Mucosa of descending colon (tissue), 3 donors: Measurements from ENCODE around the gene FAM186B. TPM values are rescaled to one million over a fixed set of nuclear protein-coding genes. Genes with fewer than 3 reads are reported as not detected.
"Not testable (repeated sequence)": the region's sequence is repeated elsewhere in the genome, so short reads cannot be mapped to it uniquely, and the experiment has no call there.

ENCODE experiments used
- ATAC-seq: fragments of 200-7000 bp; cut with Tn5 transposase; one replicate; pipeline ENCODE4 v1.9.1; 2020; ENCODE audit warnings: mild to moderate bottlenecking, moderate library complexity
- DNase-seq, 3 donors: peaks; one replicate each; pipeline ENCODE4 v3.0.0-alpha.2; 2020
- H3K36me3 ChIP-seq: fragments of 200-600 bp; one replicate; pipeline ENCODE4 v1.8.0; 2021; ENCODE audit warnings: low read depth, mild to moderate bottlenecking
- H3K4me1 ChIP-seq: fragments of 200-600 bp; one replicate; pipeline ENCODE4 v1.8.0; 2021; ENCODE audit warnings: low read depth, mild to moderate bottlenecking
- H3K4me3 ChIP-seq: fragments of 200-600 bp; one replicate; pipeline ENCODE4 v1.8.0; 2021; ENCODE audit warnings: mild to moderate bottlenecking
- H3K9me3 ChIP-seq: fragments of 200-600 bp; one replicate; pipeline ENCODE4 v1.8.0; 2021; ENCODE audit warnings: mild to moderate bottlenecking
- intact Hi-C, 2 donors: fragments of 100-400 bp; cut with DNase I in 1 of 2; cut with micrococcal nuclease in 1 of 2; formaldehyde crosslinking; loops; one replicate each; pipeline versions ENCODE4 v1.11.0 to v1.11.1; 2022; cut with DNase I, micrococcal nuclease
- total RNA-seq, 3 donors: library from RNA; stranded (reverse); fragmentation: NEBNext Ultra II Directional in 2 of 3; extraction: Animal tissue kit (Norgen Biotek cat#: 25700) in 2 of 3; gene quantifications; one replicate each; pipeline versions ENCODE4 v1.2.1 to v1.2.4, GENCODE V29; 2021 to 2023
- TF ChIP-seq, protein P1 (sequence below): fragments of 200-600 bp; IDR thresholded peaks from one replicate; pipeline ENCODE4 v1.8.0; 2022; ENCODE audit warnings: antibody characterized with exemption, mild to moderate bottlenecking
- donor health status: DM: no; HTN: no; CAD: no; lungs with moderate emphysema.
- donor health status: DM: no; HTN: no; CAD: no.
- donor health status: DM: no; HTN: yes; CAD: no.

FAM186B gene
- total RNA-seq, 3 donors from 2014 or later = 0.35 to 0.63 (median 0.39) TPM

DNA sequence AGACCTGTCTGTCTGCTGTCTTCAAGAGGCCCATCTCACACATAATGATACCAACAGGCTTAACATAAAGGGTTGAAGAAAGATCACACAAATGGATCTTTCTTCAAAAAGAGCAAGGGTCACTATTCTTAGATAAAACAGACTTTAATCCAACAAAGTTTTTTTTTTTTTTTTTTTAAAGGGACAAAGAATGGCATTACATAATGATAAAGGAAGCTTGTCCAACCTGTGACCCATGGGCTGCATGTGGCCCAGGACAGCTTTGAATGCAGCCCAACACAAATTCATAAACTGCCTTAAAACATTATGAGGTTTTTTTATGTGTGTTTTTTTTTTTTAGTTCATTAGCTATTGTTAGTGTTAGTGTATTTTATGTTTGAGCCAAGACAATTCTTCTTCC, 6.8 kb upstream of the FAM186B start:
- no peak for DNase-seq
- no peaks in the 10 kb centered on the region for H3K4me1 ChIP-seq
- H3K36me3 ChIP-seq = no peaks in the 10 kb centered on the region
- ATAC-seq = no peak
- intact Hi-C loops = no loop called here
- no peaks in the 10 kb centered on the region for H3K9me3 ChIP-seq
- no peak overlapping the region for H3K4me3 ChIP-seq
- TF ChIP-seq, protein P1, sequence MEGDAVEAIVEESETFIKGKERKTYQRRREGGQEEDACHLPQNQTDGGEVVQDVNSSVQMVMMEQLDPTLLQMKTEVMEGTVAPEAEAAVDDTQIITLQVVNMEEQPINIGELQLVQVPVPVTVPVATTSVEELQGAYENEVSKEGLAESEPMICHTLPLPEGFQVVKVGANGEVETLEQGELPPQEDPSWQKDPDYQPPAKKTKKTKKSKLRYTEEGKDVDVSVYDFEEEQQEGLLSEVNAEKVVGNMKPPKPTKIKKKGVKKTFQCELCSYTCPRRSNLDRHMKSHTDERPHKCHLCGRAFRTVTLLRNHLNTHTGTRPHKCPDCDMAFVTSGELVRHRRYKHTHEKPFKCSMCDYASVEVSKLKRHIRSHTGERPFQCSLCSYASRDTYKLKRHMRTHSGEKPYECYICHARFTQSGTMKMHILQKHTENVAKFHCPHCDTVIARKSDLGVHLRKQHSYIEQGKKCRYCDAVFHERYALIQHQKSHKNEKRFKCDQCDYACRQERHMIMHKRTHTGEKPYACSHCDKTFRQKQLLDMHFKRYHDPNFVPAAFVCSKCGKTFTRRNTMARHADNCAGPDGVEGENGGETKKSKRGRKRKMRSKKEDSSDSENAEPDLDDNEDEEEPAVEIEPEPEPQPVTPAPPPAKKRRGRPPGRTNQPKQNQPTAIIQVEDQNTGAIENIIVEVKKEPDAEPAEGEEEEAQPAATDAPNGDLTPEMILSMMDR = no peak

DNA sequence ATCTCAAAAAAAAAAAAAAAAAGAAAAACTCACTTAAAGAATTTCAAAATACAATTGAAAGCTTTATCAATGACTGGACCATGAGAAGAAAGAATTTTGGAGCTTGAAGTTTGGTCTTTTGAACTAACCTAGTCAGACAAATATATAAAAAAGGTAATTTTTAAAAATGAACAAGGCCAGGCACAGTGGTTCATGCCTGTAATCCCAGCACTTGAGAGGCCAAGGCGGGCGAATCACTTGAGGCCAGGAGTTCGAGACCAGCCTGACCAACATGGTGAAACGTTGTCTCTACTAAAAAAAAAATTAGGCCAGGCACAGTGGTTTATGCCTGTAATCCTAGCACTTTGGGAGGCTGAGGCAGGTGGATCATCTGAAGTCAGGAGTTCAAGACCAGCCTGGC, 5.3 kb upstream of the FAM186B start:
- H3K4me3 ChIP-seq, ATAC-seq, H3K36me3 ChIP-seq, H3K4me1 ChIP-seq, H3K9me3 ChIP-seq, intact Hi-C loops, DNase-seq: not testable (repeated sequence)

DNA sequence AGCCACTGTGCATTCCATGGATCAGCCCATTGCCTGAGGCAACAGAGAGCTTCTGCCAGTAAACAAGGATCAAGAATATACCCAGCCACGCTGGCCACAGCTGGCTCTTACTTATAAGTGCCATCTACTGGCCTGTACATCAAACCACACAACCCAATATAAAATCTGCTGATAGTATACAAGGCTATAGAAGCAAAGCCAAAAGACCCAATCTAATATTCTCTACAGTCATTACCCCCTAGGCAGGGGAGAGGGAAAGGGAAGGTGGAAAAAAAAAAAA, 4.4 kb upstream of the FAM186B start:
- Histone ChIP-seq H3K9me3 (no peaks in the 10 kb centered on the region), H3K4me1 (no peaks in the 10 kb centered on the region), H3K36me3 (no peaks in the 10 kb centered on the region), H3K4me3 (no peak overlapping the region)
- intact Hi-C loops = no loop called here
- ATAC-seq (no peak), DNase-seq (no peak)
- TF ChIP-seq, protein P1 = no peak

DNA sequence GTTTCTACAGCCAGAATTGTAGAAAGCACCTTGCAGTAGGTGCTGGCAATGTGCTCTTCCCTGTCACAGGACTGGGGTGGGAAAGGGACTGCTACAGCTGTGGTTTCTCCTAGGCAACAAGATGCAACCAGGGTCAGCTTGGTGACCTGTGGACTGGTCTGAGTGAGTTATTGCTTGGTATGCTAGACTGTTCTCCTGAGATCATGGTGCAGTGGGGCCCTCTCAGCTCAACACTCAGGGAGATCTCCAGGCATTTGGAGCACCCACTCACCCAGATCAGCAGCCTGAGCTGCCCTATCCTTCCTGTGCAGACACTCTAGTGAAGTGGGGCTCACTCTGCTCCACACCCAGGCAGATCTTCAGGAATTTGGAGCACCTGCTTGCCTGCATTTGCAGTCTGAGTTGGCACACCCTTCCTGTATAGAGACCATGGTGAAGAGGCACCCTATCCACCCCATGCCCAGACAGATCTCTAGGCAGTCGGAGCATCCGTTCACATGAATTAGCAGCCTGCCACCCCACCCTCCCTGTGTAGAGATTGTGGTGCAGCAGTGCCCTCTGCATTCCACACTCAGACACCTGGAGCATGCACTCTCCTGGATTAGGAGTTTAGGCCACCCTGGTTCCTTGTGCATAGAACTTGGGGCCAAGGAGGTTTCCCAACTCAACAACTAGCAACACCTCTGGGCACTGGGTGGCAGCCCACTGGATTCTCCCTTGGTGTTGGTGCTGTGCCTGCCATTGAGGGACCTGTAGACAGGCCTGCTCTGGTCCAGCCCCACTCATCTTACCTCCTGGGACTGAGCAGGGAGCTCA, 3.8 kb upstream of the FAM186B start:
- TF ChIP-seq, protein P1 = no peak
- Histone ChIP-seq H3K36me3 (no peaks in the 10 kb centered on the region), H3K4me1 (no peaks in the 10 kb centered on the region), H3K9me3 (no peaks in the 10 kb centered on the region), H3K4me3 (no peak overlapping the region)
- intact Hi-C loops = no loop called here
- DNase-seq (no peak), ATAC-seq (no peak)

DNA sequence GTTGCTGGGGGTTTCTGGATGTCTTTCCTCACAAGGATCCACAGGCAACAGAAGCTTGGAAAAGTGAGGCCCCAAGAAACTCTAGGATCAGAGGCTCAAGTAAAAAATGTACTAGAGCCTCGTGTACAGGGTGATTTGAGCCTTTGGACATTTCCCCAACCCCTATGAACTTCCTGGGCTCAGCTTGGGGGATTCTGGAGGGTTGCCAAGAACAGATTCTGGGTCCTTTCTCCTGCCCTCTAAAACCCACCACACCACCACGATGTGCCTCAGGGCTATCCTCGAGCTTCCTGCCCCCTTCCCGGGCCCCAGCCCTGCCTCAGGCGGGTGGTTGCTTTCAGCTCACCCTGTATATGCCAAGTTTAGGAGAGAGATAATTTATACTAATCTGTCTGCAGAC, 583 bp downstream of the FAM186B start:
- intact Hi-C loops = no loop called here
- Histone ChIP-seq H3K36me3 (no peaks in the 10 kb centered on the region), H3K4me3 (no peak overlapping the region), H3K9me3 (no peaks in the 10 kb centered on the region), H3K4me1 (no peaks in the 10 kb centered on the region)
- ATAC-seq (no peak), DNase-seq (no peak)
- TF ChIP-seq, protein P1 = no peak

DNA sequence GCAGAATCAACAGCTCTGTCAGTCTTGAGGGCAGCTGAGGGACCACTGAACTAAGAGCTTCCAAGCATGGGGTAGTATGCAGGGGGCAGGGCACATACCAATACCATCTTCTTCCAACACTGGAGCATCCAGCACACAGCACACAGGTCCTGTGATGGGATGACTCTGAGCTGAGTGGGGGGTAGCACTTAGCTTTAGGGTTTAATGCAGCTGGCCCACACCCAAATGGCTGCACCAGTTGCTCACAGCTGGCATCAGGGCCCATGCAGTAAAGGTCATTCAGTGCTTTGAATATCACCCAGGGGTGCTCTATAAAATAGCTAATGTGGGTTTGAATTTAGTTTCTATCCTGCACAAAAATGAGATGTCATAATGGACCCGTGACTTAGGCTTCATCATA, 1.7 kb downstream of the FAM186B start:
- Histone ChIP-seq H3K4me1 (no peaks in the 10 kb centered on the region), H3K4me3 (no peak overlapping the region), H3K36me3 (no peaks in the 10 kb centered on the region), H3K9me3 (no peaks in the 10 kb centered on the region)
- TF ChIP-seq, protein P1 = no peak
- DNase-seq = no peak
- no peak for ATAC-seq
- intact Hi-C loops = no loop called here
